Activated CD8-positive, alpha-beta T cell treated with anti-CD3 and anti-CD28 coated beads for 36 hours (primary cell): ENCODE results near the gene GRP. TPM values are rescaled to one million over a fixed set of nuclear protein-coding genes. Genes with fewer than 3 reads are reported as not detected.

Experiments used
- ATAC-seq: fragments of 200-7000 bp; cut with Tn5 transposase; one replicate; pipeline ENCODE4 v1.10.0; 2021; ENCODE audit warnings: mild to moderate bottlenecking, moderate library complexity
- CTCF ChIA-PET: fragments of 350-600 bp; sonication (Branson Sonifier 250); formaldehyde crosslinking; loops from one replicate; lab custom pipeline; 2021; ENCODE audit warnings: antibody characterized with exemption; lab: Charles Lee
- POLR2A ChIA-PET: fragments of 350-600 bp; sonication (Branson Sonifier 250); formaldehyde crosslinking; loops from one replicate; lab custom pipeline; 2021; ENCODE audit warnings: antibody characterized with exemption; lab: Charles Lee
- DNase-seq: peaks from one replicate; pipeline ENCODE4 v3.0.0-alpha.2; 2020
- H3K27ac Mint-ChIP-seq: one replicate; pipeline ENCODE4 v1.8.0; 2021; ENCODE audit warnings: mild to moderate bottlenecking, mixed read lengths
- H3K27me3 Mint-ChIP-seq: one replicate; pipeline ENCODE4 v1.8.0; 2021; ENCODE audit warnings: mixed read lengths
- H3K36me3 Mint-ChIP-seq: one replicate; pipeline ENCODE4 v1.8.0; 2021; ENCODE audit warnings: low read depth, mixed read lengths
- H3K4me1 Mint-ChIP-seq: one replicate; pipeline ENCODE4 v1.8.0; 2021; ENCODE audit warnings: low read depth, mixed read lengths
- H3K4me3 Mint-ChIP-seq: one replicate; pipeline ENCODE4 v1.8.0; 2021; ENCODE audit warnings: mild to moderate bottlenecking, moderate library complexity, mixed read lengths
- H3K9me3 Mint-ChIP-seq: one replicate; pipeline ENCODE4 v1.8.0; 2021; ENCODE audit warnings: mixed read lengths
- CTCF ChIP-seq: fragments of 200-600 bp; IDR thresholded peaks from one replicate; pipeline ENCODE4 v1.8.0; 2022; ENCODE audit warnings: antibody characterized with exemption, mild to moderate bottlenecking
- intact Hi-C: fragments of 100-400 bp; cut with micrococcal nuclease; formaldehyde crosslinking; loops from one replicate; pipeline ENCODE4 v1.10.0; 2022
- total RNA-seq, 2 experiments: library from RNA; stranded (reverse); gene quantifications; one replicate each; pipeline ENCODE4 v1.2.3, GENCODE V29; 2021

GRP gene
- total RNA-seq, 2 experiments from 2014 or later: not detected

GRCh38 chr18:59220784-59221765 lies 1.1 kb downstream of the GRP start:
- ChIA-PET CTCF (interaction anchor here (1.5 to 2.5 kb wide), 2 partner anchors 28 to 182 kb away, joined by 3 to 8 read pairs; no protein-coding TSS in a partner anchor), POLR2A (no interaction called here)
- Mint-ChIP-seq H3K4me3 (no peak overlapping the region), H3K9me3 (no peaks in the 10 kb centered on the region), H3K27me3 (peaks cover 59% of the 10 kb centered on the region), H3K36me3 (no peaks in the 10 kb centered on the region), H3K4me1 (peaks cover 9% of the 10 kb centered on the region), H3K27ac (no peak overlapping the region)
- no peak for TF ChIP-seq CTCF
- intact Hi-C loops: no loop called here
- ATAC-seq (no peak), DNase-seq (no peak)

DNA sequence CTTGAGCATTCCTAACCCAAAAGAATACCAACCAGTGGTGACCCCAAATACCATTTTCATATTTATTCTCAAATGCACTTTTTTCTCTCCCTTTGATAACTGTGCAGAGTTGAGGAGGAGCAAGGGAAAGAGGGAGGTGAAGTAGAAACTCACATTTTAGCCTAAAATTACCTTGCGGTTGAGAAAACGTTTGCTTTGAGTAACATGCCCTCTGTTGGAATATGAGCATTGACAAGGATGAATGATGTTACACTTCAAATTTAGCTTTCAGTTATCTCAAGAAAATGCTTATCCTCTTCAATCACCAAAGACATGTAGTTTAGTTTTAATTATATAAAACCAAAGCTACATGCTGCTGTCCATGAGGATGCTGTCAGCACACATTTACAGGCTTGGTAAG lies 2.4 kb downstream of the GRP start:
- POLR2A ChIA-PET: no interaction called here
- DNase-seq: no peak
- no peak for TF ChIP-seq CTCF
- Mint-ChIP-seq H3K9me3 (no peaks in the 10 kb centered on the region), H3K4me1 (peaks cover 9% of the 10 kb centered on the region), H3K27me3 (peaks cover 55% of the 10 kb centered on the region), H3K4me3 (no peak overlapping the region), H3K27ac (no peak overlapping the region), H3K36me3 (no peaks in the 10 kb centered on the region)
- no peak for ATAC-seq
- CTCF ChIA-PET: no interaction called here
- intact Hi-C loops: no loop called here

DNA sequence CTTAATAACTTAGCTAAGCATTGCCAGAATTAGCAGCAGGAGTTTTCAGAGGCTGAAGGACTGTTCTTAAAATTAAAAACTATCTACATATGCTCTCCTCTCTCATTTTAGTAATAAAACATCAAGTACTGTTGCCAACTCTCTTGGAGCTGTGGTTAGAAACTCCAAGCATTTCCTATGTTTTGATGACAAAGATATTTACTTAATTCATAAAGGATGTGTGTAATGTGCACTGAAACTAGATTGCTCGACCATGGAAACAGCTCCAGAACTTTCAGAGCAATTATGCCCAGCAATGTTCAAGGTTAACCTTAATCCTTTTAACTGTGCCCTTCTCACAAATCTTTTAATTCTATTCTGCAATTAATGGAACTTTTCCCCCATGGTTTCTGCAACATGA lies 8.4 kb downstream of the GRP start:
- H3K9me3 Mint-ChIP-seq: no peaks in the 10 kb centered on the region
- no peak overlapping the region for H3K4me3 Mint-ChIP-seq
- no peaks in the 10 kb centered on the region for H3K4me1 Mint-ChIP-seq
- DNase-seq (no peak), ATAC-seq (no peak)
- intact Hi-C loops: no loop called here
- no peak for TF ChIP-seq CTCF
- peaks cover 27% of the 10 kb centered on the region for H3K27me3 Mint-ChIP-seq
- CTCF ChIA-PET: no interaction called here
- POLR2A ChIA-PET: interaction anchor here (0.8 kb wide), 1 partner anchor 599 kb away, joined by 3 read pairs; no protein-coding TSS in a partner anchor
- no peaks in the 10 kb centered on the region for H3K36me3 Mint-ChIP-seq
- H3K27ac Mint-ChIP-seq: no peak overlapping the region

DNA sequence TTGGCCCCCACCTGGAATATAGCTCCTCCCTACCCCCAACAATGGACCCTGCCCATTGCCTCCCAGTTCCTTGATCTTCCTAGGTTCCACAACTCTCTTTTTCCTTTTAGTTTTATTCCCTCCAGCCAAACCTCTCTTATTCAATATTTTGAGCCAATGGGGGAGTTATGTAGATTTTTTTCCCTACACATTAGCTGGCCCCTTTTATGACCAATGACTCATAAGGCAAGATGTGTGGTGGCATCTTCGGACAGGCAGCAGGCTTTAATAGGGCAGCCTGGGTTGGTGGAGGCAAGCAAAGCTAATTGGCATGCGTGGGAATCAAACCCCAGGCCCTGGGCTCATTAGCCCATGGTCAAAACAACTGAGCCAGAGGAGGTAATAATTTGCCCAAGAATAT lies 9.2 kb downstream of the GRP start:
- Mint-ChIP-seq H3K4me3 (no peak overlapping the region), H3K27me3 (peaks cover 22% of the 10 kb centered on the region), H3K27ac (no peak overlapping the region), H3K4me1 (no peaks in the 10 kb centered on the region), H3K36me3 (no peaks in the 10 kb centered on the region), H3K9me3 (no peaks in the 10 kb centered on the region)
- ATAC-seq: no peak
- CTCF ChIA-PET: interaction anchor here (1.0 to 3.1 kb wide), 3 partner anchors 20 to 173 kb away, joined by 3 to 8 read pairs (median 5); no protein-coding TSS in a partner anchor
- intact Hi-C loops: no loop called here
- POLR2A ChIA-PET: no interaction called here
- TF ChIP-seq CTCF: no peak
- no peak for DNase-seq
